ENCODE measurements around the gene CEP20. TPM values are rescaled to one million over a fixed set of nuclear protein-coding genes. Genes with fewer than 3 reads are reported as not detected.

The CEP20 gene
- total and polyA plus RNA-seq, 2 experiments from 2014 or later: 20.5 to 39.8 TPM

GRCh38 chr16:15873737-15874136 is 14.7 kb downstream of the CEP20 start:
- H3K79me2 ChIP-seq: no peaks in the 10 kb centered on the region
- TF ChIP-seq EZH2phosphoT487 (IDR thresholded peaks at IDR 0.05; ENCODE audit: low read depth, severe bottlenecking, unreplicated experiment) (no peak), CTCF (IDR thresholded peaks at IDR 0.05; ENCODE audit: poor library complexity) (no peak), EZH2 (IDR thresholded peaks at IDR 0.05; ENCODE audit: borderline replicate concordance) (no peak)
- no peak overlapping the region for H3K4me2 ChIP-seq
- H3K36me3 ChIP-seq (replicated peaks; ENCODE audit: insufficient read depth, low read depth): no peaks in the 10 kb centered on the region
- 97% methylated on average over 1 of the region's 1 CpG for WGBS (ENCODE audit: low lambda C conversion rate, missing lambda C conversion rate)
- no peaks in the 10 kb centered on the region for H3K9me3 ChIP-seq (ENCODE audit: low read depth)
- no peaks in the 10 kb centered on the region for H3K27me3 ChIP-seq
- no peaks in the 10 kb centered on the region for H3K9me2 ChIP-seq (replicated peaks; ENCODE audit: insufficient read depth)
- no peak overlapping the region for H3K4me3 ChIP-seq
- H4K20me1 ChIP-seq (ENCODE audit: insufficient read depth, poor library complexity, severe bottlenecking): no peaks in the 10 kb centered on the region
- H3K27ac ChIP-seq: no peak overlapping the region
- H2AFZ ChIP-seq: no peak overlapping the region
- DNase-seq (ENCODE audit: low spot score): no peak
- H3K4me1 ChIP-seq (ENCODE audit: insufficient read depth): no peaks in the 10 kb centered on the region

- Histone ChIP-seq H3K79me2 (no peaks in the 10 kb centered on the region), H3K4me1 (ENCODE audit: insufficient read depth) (no peaks in the 10 kb centered on the region), H3K36me3 (replicated peaks; ENCODE audit: insufficient read depth, low read depth) (no peaks in the 10 kb centered on the region), H3K9me2 (replicated peaks; ENCODE audit: insufficient read depth) (no peaks in the 10 kb centered on the region), H3K4me2 (no peak overlapping the region), H4K20me1 (ENCODE audit: insufficient read depth, poor library complexity, severe bottlenecking) (no peaks in the 10 kb centered on the region), H3K27ac (no peak overlapping the region), H3K9me3 (ENCODE audit: low read depth) (no peaks in the 10 kb centered on the region), H3K4me3 (no peak overlapping the region), H3K27me3 (no peaks in the 10 kb centered on the region), H2AFZ (no peak overlapping the region)
- TF ChIP-seq EZH2phosphoT487 (IDR thresholded peaks at IDR 0.05; ENCODE audit: low read depth, severe bottlenecking, unreplicated experiment): no peak
- TF ChIP-seq CTCF (IDR thresholded peaks at IDR 0.05; ENCODE audit: poor library complexity): no peak
- TF ChIP-seq EZH2 (IDR thresholded peaks at IDR 0.05; ENCODE audit: borderline replicate concordance): no peak
- no peak for DNase-seq (ENCODE audit: low spot score)
- 87% methylated on average over 2 of the region's 2 CpGs for WGBS (ENCODE audit: low lambda C conversion rate, missing lambda C conversion rate)
Measured at GRCh38 chr16:15873301-15873700, 15.1 kb downstream of the CEP20 start.

- Histone ChIP-seq H3K36me3 (replicated peaks; ENCODE audit: insufficient read depth, low read depth) (no peaks in the 10 kb centered on the region), H2AFZ (no peak overlapping the region), H3K27ac (no peak overlapping the region), H3K79me2 (no peaks in the 10 kb centered on the region), H3K9me3 (ENCODE audit: low read depth) (no peaks in the 10 kb centered on the region), H3K4me3 (no peak overlapping the region), H3K9me2 (replicated peaks; ENCODE audit: insufficient read depth) (no peaks in the 10 kb centered on the region), H3K4me1 (ENCODE audit: insufficient read depth) (no peaks in the 10 kb centered on the region), H4K20me1 (ENCODE audit: insufficient read depth, poor library complexity, severe bottlenecking) (no peaks in the 10 kb centered on the region), H3K27me3 (no peaks in the 10 kb centered on the region), H3K4me2 (no peak overlapping the region)
- no peak for DNase-seq (ENCODE audit: low spot score)
- 87% methylated on average over 5 of the region's 5 CpGs for WGBS (ENCODE audit: low lambda C conversion rate, missing lambda C conversion rate)
- TF ChIP-seq EZH2 (IDR thresholded peaks at IDR 0.05; ENCODE audit: borderline replicate concordance) (no peak), EZH2phosphoT487 (IDR thresholded peaks at IDR 0.05; ENCODE audit: low read depth, severe bottlenecking, unreplicated experiment) (no peak), CTCF (IDR thresholded peaks at IDR 0.05; ENCODE audit: poor library complexity) (no peak)
Measured at GRCh38 chr16:15870011-15870410, 18.4 kb downstream of the CEP20 start.

GRCh38 chr16:15866451-15866850 is 22.0 kb downstream of the CEP20 start:
- Histone ChIP-seq H3K27ac (no peak overlapping the region), H3K36me3 (replicated peaks; ENCODE audit: insufficient read depth, low read depth) (no peaks in the 10 kb centered on the region), H4K20me1 (ENCODE audit: insufficient read depth, poor library complexity, severe bottlenecking) (no peaks in the 10 kb centered on the region), H3K27me3 (no peaks in the 10 kb centered on the region), H3K9me2 (replicated peaks; ENCODE audit: insufficient read depth) (no peaks in the 10 kb centered on the region), H3K79me2 (no peaks in the 10 kb centered on the region), H2AFZ (no peak overlapping the region), H3K4me2 (no peak overlapping the region), H3K4me1 (ENCODE audit: insufficient read depth) (no peaks in the 10 kb centered on the region), H3K9me3 (ENCODE audit: low read depth) (no peaks in the 10 kb centered on the region), H3K4me3 (no peak overlapping the region)
- WGBS (ENCODE audit: low lambda C conversion rate, missing lambda C conversion rate): 96% methylated on average over 5 of the region's 5 CpGs
- no peak for TF ChIP-seq EZH2phosphoT487 (IDR thresholded peaks at IDR 0.05; ENCODE audit: low read depth, severe bottlenecking, unreplicated experiment)
- TF ChIP-seq EZH2 (IDR thresholded peaks at IDR 0.05; ENCODE audit: borderline replicate concordance): no peak
- TF ChIP-seq CTCF (IDR thresholded peaks at IDR 0.05; ENCODE audit: poor library complexity): no peak
- DNase-seq (ENCODE audit: low spot score): no peak
